Activated CD8-positive, alpha-beta memory T cell treated with anti-CD3 and anti-CD28 coated beads for 48 hours (primary cell): ENCODE measurements around the gene TRIM14.
"Not testable (repeated sequence)": the region's sequence is repeated elsewhere in the genome, so short reads cannot be mapped to it uniquely, and the experiment has no call there.

Source experiments
- DNase-seq, 3 experiments: peaks; one replicate each; pipeline ENCODE4 v3.0.0-alpha.2; 2020; ENCODE audit warnings: low read depth in 2 of 3, low spot score in 2 of 3

The TRIM14 gene

DNA sequence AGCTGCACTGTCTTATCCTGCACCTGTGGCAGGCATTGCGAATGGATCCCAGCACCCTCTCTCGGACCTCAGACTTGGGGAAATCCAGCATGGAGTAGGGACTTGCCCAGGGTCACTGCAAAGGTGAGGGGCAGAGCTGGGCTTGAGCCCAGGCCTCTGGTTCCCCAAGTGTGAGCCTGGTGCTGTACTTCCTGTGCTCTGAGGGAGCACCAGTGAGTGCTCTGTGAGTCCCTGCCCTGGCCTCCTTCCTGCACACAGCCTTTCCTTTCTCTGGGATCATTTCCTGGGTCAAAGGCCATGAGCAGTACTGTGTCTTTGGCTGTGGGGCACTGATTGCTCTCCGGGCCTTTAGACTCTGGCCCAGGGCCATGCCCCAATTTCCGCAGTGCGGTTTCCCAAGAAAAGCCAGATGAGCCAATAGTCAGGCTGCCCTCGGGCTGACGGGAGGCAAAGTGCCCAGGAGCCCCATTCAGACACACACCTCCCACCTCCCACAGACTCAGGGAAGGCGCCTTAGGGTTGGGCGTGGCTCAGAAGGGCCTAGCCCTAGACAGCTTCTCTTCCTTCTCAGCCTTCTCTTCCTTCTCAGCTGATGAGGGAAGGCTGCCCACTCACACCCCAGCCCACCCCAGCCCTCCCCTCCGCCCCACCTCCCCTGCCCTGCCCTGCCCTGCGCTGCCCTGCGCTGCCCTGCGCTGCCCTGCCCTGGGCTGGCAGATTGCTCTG lies 23.3 kb upstream of the TRIM14 start:
- DNase-seq: no peak

DNA sequence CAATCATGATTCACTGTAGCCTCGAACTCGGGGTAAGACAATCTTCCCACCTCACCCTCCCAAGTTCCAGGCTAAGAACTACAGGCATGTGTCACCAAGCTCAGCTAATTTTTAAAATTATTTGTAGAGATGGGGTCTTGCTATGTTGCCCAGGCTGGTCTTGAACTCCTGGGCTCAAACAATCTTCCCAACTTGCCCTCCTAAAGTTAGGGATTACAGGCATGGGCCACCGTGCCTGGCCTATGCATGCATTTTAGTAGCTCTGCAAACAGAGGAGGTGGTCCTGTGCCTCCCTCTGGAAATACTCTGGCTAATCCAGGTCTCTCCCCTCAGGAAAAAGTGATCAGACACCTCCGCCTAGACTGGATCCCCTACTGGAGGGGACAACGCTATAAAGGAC lies 21.5 kb upstream of the TRIM14 start:
- no peak for DNase-seq

DNA sequence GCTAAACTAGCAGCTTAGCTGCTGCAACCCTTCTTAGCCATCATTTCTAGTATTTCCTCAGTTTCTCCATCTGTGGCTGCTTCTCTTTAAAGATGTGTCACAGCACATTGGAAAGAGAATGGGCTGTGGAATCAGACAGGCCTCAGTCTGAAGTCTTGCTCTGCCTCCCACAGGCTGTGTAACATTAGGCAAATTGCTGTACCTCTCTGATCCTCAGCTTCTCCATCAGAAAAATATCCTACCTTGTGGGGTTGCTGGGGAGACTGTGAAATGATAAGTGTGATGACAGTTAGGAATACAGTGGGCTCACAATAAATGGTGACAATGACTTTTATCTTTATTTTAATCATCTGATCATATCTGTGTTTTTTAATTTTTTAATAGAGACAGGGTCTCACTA lies 17.5 kb upstream of the TRIM14 start:
- DNase-seq: no peak

DNA sequence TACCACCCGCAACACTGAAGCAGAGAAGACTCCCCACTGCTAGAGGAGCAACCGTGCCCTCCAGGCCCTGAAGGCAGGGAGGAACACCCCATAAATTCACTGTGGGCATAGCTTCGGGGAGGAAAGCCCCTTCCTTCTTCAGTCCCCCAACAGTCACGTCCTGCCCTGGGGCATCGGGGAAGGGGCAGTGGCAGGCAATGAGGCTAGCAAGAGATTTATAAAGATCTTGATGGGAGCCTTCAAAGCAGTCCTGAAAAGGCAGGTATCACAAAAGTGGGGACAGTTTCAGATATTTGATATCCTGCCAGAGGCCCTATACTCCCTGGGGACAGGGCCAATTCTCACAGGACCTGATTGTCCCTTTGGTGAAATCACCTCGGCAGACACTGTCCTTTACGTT lies 16.9 kb upstream of the TRIM14 start:
- DNase-seq: no peak

DNA sequence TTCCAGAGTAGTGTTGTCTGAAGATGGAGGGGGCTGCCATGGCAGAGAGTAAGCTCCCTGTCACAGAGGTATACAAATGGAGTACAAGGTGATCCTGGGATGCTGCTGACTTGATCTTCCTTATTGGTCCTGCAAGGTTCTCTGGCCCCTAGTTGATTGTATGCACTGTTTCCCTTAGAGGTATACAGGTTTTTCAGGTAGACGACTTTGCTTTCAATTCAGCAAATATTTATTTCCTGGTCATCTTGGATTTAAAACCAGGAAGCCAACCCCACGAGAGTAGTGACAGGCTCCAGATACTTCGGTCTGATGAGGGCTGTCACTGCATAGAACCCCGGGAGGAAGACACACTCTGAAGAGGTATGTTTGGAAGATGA lies 16.5 kb upstream of the TRIM14 start:
- DNase-seq: no peak

DNA sequence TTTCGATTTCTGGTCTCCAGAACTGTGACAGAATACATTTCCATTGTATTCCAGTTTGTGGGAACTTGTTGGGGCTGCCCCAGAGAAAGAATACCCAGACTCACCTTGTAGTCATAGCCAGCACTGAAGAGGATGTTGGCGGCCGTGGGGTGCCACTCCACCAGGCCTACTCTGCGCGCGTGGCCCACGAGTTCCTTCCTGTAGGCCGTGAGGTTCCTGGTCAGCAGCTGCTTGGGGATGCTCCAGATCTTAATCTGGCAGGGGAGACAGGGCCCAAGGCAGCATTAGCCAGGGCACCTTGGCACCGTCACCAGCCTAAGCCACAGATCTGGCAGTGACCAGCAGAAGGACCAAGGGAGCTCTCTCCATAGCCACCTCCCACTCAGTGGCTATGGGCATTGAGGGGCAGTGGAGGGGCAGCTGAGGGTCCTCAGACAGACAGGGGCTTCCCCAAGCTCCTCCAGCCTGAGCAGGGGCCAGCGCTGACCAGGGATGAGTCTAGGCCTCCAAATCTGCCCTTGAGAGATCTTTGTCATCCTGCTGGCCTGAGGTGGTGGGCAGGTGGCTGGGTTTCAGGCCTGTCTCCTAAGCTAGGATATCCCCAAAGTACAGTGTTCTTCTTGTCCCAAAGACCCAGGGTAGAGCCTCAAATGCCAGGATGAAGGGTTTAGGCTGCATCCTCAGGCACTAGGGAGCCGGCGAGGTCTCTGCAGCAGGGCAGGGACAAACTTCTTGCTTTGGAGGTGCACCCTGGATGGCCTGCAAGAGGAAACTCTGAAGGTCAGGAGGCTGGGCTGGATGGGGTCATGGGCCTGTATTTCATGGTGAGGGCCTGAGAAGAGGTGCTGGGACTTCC lies 15.9 kb upstream of the TRIM14 start:
- DNase-seq: no peak

DNA sequence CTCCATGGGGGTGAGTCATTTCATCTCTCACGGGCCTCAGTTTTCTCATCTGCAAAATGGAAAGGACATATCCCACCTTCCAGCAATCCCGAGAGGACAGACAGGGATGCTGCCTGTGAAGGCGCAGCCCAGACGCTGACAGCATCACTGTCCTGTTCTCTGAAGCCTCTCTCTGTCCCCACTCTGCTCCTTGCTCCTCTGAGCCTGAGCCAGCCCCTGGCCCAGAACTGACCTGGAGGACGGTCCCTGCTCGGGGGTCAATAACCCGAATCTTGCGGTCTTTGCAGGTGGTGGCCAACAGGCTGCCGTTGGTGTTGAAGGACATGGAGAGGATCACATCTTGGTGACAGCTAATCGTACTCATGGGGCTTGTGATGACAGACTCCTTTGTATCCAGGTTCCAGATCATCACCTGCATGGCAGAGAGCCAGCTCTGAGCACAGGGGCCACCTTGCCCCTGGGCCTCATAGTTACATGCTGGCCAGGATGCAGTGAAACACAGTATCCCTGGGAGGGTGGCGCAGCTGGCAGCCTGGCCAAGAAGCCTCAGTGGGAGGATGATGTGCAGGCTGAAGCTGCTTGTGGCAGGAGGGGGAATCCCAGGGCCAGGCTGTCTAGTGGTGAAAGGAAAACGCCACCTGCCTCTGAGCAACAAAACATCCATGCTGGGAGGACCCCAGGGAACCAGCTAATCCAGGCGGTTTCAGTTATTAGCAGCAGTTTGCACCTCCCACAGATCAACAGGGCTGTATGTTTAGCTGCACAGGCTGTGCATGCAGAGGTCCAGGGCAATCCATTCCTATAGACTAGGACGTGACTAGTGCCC lies 14.0 kb upstream of the TRIM14 start:
- DNase-seq: no peak

DNA sequence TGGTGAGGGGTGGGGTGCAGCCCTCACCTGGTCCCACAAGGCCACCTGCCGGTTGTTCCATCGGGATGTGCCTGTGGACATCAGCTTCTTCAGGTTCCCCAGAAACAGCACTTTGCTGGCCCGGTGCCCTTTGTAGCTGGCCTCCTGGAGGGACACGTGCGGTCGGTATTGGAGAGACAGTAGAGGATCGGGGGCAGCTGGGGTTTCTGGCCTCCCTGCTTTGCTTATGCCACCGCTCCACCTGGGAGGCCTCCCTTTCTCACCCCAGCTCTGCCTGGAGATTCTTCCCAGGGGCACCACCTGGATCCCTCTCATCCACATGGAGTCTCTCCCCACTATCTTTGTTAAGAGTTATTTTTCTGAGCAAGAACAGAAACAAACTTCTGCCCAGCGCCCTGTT lies 13.1 kb upstream of the TRIM14 start:
- no peak for DNase-seq

DNA sequence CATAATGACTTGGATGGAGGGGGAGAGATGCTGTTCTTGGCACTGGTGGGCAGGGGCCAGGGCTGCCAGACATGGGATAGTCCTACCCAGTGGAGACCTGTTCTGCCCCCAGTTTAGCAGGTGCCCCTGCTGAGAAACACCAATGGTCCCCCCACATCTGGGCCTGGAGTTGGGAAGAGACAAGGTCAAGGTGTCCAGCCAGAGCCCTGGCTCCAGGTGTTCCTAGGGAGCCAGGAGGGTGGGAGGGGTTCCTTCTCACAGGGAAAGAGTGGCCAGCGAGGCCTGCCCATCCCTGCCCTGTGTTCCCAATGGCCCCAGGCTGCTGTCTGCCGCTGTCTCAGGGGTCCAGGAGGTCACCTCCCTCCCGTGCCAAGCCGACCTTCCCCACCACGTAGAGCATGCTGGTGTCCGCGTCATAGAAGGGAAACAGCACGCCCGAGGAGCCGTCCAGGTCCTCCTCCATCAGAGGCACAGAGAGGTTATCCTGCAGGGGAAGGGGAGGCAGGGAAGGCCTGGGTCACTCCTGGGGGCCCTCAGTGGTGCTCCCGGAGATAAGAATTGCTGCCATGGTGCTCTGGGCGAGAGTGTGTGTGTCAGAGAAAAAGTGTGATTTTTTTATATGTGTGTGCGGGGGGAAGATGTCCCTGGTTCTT lies 11.7 kb upstream of the TRIM14 start:
- no peak for DNase-seq

DNA sequence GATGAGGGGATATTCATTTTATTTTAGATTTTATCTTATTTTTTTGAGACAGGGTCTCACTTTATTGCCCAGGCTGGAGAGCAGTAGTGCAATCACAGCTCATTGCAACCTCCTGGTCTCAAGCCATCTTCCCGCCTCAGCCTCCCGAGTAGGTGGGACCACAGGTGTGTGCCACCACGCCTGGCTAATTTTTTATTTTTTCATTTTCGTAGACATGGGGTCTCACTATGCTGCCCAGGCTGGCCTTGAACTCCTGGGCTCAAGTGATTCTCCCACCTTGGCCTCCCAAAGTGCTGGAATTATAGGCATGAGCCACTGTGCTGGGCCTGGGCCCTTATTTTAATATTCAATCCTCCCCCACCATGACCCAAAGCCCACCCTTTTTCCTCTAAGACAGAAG lies 11.0 kb upstream of the TRIM14 start:
- DNase-seq: not testable (repeated sequence)

DNA sequence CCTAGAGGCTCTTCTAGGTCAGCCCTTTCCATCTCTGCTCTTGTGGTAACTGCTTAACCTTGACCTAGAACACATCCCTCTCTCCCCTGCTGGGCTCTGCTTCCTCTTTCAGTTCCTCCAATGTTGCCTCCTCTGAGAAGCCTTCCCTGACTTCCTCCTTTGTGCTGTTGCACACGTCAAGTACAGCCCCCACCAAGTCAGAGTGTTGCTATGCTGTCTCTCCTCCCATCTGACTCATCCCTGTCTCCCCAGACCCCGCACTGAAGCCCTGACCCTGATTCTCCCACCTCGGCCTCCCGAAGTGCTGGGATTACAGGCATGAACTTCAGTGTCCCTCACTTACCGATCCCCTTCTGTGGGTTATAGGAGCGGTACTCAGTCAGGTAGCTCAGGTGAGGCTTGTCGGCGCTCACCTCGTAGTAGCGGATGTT lies 10.4 kb upstream of the TRIM14 start:
- DNase-seq: no peak

DNA sequence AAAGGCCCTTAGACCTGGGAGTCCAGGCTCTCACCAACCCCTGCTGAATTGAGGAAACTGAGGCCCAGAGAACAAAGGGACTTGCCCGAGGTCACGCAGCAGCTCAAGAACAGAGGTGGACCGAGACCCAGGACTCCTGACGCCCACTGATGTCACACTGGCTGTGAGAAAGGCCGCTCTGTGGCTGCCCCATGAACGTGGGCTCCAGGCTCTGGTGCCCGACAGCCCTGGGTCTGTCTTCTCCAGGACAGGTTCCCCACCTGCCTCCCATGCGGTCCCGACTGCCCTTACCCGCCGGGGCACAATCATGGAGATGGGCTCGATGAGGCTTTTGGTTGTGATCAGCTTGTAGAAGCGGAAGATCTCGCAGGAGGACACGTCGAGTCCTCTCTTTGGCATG lies 9.3 kb upstream of the TRIM14 start:
- DNase-seq: no peak

DNA sequence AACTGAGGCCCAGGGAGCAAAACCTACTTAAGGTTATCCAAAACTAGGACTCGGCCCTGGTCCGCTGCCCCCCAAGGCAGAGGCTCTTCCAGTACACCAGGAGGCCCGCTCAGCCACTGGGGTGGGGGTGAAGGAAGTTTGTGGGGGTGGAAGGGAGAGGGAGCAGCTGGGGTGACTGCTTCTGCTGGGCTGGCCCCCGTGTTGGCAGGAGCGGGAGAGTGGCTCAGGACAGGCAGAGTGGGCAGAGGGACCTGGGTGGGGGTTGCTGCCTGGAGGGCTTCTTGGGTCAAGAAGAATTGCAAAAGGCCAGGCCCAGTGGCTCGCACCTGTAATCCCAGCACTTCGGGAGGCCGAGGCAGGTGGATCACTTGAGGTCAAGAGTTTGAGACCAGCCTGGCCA lies 8.2 kb upstream of the TRIM14 start:
- DNase-seq: no peak

DNA sequence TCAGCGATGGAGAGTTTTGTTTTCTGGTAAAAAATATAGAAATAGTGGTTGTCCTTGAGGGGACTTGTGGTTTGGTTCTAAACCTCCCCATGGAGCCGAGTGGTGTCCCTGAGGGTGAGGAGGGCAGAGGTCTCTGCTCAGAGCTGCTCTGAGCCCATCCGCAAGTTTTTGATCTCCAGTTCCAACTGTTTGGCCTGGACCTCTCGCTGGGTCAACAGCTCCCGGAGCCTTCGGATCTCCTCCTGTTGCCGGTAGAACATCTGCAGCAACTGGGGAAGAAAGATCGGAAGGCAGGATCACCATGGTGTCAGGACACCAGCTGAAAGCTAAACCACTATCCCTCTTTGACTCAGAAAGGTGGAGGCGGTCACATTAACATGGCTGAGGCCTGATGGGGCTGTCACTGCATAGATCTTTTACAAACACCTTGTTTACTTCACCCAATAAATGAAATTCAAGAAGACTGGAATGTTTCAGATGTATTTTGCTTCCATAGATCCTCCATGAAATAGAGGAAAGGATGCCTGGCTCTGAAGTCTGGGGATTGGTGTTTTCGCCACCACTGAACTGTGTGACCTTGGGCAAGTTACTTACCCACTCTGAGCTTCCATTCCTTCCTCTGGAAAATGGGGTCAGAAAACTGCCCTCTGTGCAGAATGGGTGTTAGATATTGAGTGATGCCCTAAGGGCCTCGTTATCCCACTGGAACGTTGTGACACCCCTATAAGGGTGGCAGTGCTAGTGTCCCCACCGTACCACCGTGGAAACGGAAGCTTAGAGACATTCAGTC lies 5.8 kb upstream of the TRIM14 start:
- DNase-seq: no peak

DNA sequence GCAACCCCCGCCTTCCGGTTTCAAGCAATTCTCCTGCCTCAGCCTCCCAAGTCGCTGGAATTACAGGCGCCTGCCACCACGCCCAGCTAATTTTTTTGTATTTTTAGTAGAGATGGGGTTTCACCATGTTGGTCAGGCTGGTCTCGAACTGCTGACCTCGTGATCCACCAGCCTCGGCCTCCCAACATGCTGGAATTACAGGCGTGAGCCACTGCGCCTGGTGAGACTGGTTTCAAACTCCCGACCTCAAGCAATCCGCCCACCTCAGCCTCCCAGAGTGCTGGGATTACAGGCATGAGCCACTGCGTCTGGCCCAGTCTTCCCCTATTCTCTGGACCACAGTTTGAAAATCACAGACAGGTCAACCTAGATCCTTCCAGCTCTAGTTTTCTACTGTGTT lies 5.1 kb upstream of the TRIM14 start:
- DNase-seq: not testable (repeated sequence)

DNA sequence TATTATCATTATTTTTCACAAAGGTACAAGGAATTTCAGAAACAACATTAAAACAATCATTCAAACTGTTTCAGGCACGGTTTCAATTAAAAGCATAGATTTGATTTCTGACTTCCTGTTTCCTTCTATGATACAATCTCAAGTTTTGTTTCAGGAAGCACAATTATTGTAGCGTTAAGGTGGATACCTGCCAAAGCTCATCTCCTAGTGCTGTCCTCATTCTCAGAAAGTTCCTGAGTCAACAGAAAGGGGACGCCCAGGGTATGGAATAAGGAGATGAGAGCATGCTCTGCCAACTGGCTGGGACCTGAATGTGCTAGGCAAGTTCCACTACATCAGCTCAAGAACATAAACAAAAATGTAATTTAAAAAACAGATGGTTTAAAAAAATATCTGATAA lies 2.0 kb upstream of the TRIM14 start:
- DNase-seq: no peak

DNA sequence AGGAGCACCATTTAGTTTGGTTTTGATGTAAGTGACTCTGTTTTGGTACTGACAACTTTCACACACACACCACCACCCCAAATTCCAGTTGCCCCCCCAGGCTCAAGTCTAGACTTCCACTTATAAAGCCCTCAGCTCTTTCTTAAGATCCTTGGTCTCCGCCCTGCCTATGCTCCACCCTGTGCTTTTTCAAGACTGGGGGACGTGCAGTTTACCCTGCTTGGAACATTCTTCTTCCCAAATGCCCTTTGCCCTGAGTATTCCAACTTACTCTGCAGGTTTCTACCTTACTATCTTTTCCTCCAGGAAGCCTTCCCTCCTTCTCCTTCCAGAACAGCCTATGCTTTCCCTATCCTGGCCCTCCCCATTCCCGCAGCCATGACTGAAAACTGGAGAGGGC lies 1.5 kb upstream of the TRIM14 start:
- no peak for DNase-seq

DNA sequence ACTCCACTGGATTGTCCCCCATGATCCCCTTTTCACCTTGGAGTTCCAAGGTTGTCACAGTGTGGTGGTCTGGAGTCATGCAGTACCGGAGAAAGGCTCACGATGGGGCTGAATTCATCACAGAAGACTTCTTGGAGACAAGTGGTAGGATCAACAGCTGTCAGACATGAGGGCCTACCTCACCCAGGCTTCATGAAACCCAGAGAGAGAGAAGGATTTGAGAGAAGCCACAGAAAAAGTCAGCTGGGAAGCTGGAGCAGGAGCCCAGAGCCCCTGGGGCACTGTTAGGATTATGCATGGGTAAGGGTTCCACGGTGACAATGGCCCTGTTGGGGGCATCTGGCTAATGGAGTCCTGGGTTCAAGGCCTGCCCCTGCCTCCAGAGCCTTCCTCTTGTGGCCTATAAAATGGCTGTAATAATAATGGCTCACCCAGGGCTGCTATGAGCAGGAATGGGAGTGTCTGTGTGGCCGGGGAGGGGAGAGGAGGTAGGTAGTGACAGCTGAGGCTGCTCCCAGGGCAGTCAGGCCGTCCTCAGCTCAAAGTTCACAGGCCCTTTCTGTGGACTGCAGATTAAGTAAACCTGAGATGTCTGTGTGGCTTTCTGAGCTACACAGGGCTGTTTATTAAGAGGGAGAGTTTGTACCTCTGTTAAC lies 910 bp downstream of the TRIM14 start:
- DNase-seq: peak in 2 of 3 experiments; percentile 9 to 10

DNA sequence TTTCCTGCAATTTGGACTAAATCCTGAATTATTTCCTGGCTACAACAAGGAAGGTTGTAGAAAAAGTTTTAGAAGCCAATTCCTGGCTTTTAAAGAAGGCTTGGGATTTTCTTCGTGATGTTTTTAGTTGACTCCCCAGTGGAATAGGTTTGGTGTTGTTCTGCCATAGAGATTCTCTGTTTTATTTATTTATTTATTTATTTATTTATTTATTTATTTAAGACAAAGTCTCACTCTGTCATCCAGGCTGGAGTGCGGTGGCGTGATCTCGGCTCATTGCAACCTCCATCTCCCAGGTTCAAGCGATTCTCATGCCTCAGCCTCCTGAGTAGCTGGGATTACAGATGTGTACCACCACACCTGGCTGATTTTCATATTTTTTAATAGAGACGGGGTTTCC lies 1.9 kb downstream of the TRIM14 start:
- DNase-seq: not testable (repeated sequence)

DNA sequence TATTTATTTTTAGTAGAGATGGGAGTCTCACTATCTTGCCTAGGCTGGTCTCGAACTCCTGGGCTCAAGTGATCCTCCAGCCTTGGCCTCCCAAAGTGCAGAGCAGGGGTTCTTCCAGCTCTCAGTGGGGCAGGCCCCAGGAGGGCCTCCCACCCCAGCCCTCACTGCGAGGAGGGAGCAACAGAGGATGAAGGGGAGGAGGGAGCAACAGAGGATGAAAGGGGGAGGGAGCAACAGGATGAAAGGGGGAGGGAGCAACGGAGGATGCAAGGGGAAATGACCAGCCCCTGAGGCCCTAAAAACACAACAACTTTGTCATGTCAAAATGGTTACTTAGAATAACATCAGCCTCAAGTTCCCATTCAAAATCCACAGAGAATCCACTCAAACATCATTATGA lies 10.0 kb downstream of the TRIM14 start:
- DNase-seq: no peak
